ENCODE results near the gene TMX2. TPM values are rescaled to one million over a fixed set of nuclear protein-coding genes. Genes with fewer than 3 reads are reported as not detected.

The TMX2 gene
- total RNA-seq, 5 donors from 2014 or later (not counting 1 experiment from before 2014, with no cell fraction given): 34.5 to 55.9 (median 51.2) TPM

DNA sequence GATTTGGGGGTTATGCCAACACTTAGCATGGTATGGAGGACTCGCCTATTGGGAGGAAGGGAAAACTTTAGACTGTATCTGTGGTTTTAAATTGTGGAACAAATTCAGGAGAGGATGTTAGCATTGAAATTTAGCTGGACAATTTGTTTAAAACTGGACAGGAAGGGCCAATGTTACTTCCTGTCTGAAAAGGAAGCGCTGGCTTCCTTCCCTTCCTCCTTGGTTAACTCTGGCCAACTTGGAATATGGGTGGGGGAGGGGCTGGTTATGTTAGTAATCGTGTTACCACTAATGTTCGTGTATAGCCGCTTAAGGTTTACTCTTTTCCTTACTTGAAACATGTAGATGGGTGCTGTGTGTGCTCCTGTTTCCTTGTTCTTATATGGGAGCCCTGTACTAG, 63.1 kb downstream of the TMX2 start:
- peaks cover 5% of the 10 kb centered on the region for H3K36me3 Mint-ChIP-seq
- H3K36me3 ChIP-seq (ENCODE audit: control insufficient read depth in 2 of 2, extremely low read depth in 1 of 2, insufficient read depth in 1 of 2, low read length in 1 of 2): no peaks in the 10 kb centered on the region
- ChIA-PET POLR2A (interaction anchor here in 1 of 2 donors (0.6 to 0.7 kb wide), 2 partner anchors 131 to 1804 kb away, joined by 3 to 6 read pairs; no protein-coding TSS in a partner anchor), CTCF (interaction anchor here in 1 of 2 donors (0.9 to 1.2 kb wide), 3 partner anchors 9 to 25 kb away, joined by 3 to 5 read pairs (median 4); no protein-coding TSS in a partner anchor)
- H3K27ac Mint-ChIP-seq: no peak overlapping the region
- WGBS (ENCODE audit: insufficient coverage): 90% methylated on average over 1 of the region's 5 CpGs
- H3K4me1 ChIP-seq (ENCODE audit: control insufficient read depth in 1 of 2, extremely low read depth in 1 of 2, insufficient read depth in 2 of 2, low read length in 2 of 2): peaks cover 3 to 13% of the 10 kb centered on the region in 2 experiments
- no peaks in the 10 kb centered on the region for H3K27me3 Mint-ChIP-seq
- ATAC-seq (replicated peaks in 1 of 4) (no peak), DNase-seq (no peak)
- peaks cover 10 to 29% (median 13%) of the 10 kb centered on the region in 3 donors for H3K4me1 Mint-ChIP-seq
- no peaks in the 10 kb centered on the region for H3K9me3 ChIP-seq
- H3K4me3 Mint-ChIP-seq: no peak overlapping the region
- H3K4me3 ChIP-seq (ENCODE audit: control insufficient read depth in 1 of 2, extremely low read depth in 1 of 2, low read length in 1 of 2): no peak overlapping the region
- H3K9me3 Mint-ChIP-seq: no peaks in the 10 kb centered on the region
- H3K27ac ChIP-seq (ENCODE audit: low read length): no peak overlapping the region
- no peaks in the 10 kb centered on the region for H3K27me3 ChIP-seq (replicated peaks in 1 of 2; ENCODE audit: control insufficient read depth in 2 of 2, extremely low read depth in 1 of 2, insufficient read depth in 2 of 2, low read length in 1 of 2)

DNA sequence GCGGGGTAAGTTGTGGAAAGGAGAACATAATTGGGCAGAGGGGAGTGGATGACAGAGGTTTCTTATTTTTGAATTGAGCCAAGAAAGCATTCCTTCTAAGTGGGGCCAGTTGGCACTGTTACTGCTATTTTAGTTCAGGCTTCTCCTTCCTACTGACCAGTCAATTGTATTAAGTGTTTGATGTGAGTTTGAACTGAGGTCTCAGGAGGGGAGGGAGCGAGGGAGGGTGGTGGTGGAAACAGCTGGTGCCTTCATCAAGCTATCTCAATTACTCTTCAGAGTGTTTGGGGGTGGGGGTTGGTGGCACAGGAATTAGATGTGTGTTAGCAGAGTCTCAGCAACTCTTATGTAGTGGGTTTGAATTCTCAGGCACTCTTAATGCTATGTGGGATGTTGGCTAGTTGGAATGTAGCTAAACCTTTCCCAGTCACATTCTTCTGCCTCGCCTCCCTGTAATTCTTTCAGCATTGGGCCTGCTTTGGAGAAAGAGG, 63.7 kb downstream of the TMX2 start:
- Mint-ChIP-seq H3K36me3 (peaks cover 5% of the 10 kb centered on the region), H3K4me1 (peaks cover 10 to 32% (median 13%) of the 10 kb centered on the region in 3 donors), H3K9me3 (no peaks in the 10 kb centered on the region), H3K27ac (no peak overlapping the region), H3K27me3 (no peaks in the 10 kb centered on the region), H3K4me3 (no peak overlapping the region)
- Histone ChIP-seq H3K4me3 (ENCODE audit: control insufficient read depth in 1 of 2, extremely low read depth in 1 of 2, low read length in 1 of 2) (no peak overlapping the region), H3K27me3 (replicated peaks in 1 of 2; ENCODE audit: control insufficient read depth in 2 of 2, extremely low read depth in 1 of 2, insufficient read depth in 2 of 2, low read length in 1 of 2) (no peaks in the 10 kb centered on the region), H3K36me3 (ENCODE audit: control insufficient read depth in 2 of 2, extremely low read depth in 1 of 2, insufficient read depth in 1 of 2, low read length in 1 of 2) (no peaks in the 10 kb centered on the region), H3K9me3 (no peaks in the 10 kb centered on the region), H3K27ac (ENCODE audit: low read length) (no peak overlapping the region), H3K4me1 (ENCODE audit: control insufficient read depth in 1 of 2, extremely low read depth in 1 of 2, insufficient read depth in 2 of 2, low read length in 2 of 2) (peaks cover 3 to 10% of the 10 kb centered on the region in 2 experiments)
- CTCF ChIA-PET: interaction anchor here (0.5 to 1.2 kb wide), 2 partner anchors 25 to 55 kb away, joined by 3 read pairs; no protein-coding TSS in a partner anchor
- 50% methylated on average over 1 of the region's 3 CpGs for WGBS (ENCODE audit: insufficient coverage)
- POLR2A ChIA-PET: interaction anchor here in 1 of 2 donors (0.6 kb wide), 1 partner anchor 132 kb away, joined by 3 read pairs; no protein-coding TSS in a partner anchor
- DNase-seq (no peak), ATAC-seq (replicated peaks in 1 of 4) (no peak)

GRCh38 chr11:57776577-57777210, 64.3 kb downstream of the TMX2 start:
- H3K4me3 Mint-ChIP-seq: no peak overlapping the region

GRCh38 chr11:57777969-57778317, 65.5 kb downstream of the TMX2 start:
- ATAC-seq (replicated peaks in 1 of 4) (no peak), DNase-seq (no peak)
- H3K27ac Mint-ChIP-seq: no peak overlapping the region
- H3K27me3 Mint-ChIP-seq: no peaks in the 10 kb centered on the region
- peaks cover 17 to 42% (median 20%) of the 10 kb centered on the region in 3 donors for H3K4me1 Mint-ChIP-seq
- Histone ChIP-seq H3K4me3 (ENCODE audit: control insufficient read depth in 1 of 2, extremely low read depth in 1 of 2, low read length in 1 of 2) (no peak overlapping the region), H3K27me3 (replicated peaks in 1 of 2; ENCODE audit: control insufficient read depth in 2 of 2, extremely low read depth in 1 of 2, insufficient read depth in 2 of 2, low read length in 1 of 2) (no peaks in the 10 kb centered on the region), H3K4me1 (ENCODE audit: control insufficient read depth in 1 of 2, extremely low read depth in 1 of 2, insufficient read depth in 2 of 2, low read length in 2 of 2) (peaks cover 6 to 16% of the 10 kb centered on the region in 2 experiments), H3K36me3 (ENCODE audit: control insufficient read depth in 2 of 2, extremely low read depth in 1 of 2, insufficient read depth in 1 of 2, low read length in 1 of 2) (no peaks in the 10 kb centered on the region), H3K27ac (ENCODE audit: low read length) (no peak overlapping the region), H3K9me3 (no peaks in the 10 kb centered on the region)
- WGBS (ENCODE audit: insufficient coverage): 94% methylated on average over 2 of the region's 3 CpGs
- H3K4me3 Mint-ChIP-seq: no peak overlapping the region
- ChIA-PET POLR2A (no interaction called here), CTCF (no interaction called here)
- H3K9me3 Mint-ChIP-seq: no peaks in the 10 kb centered on the region
- H3K36me3 Mint-ChIP-seq: peaks cover 9% of the 10 kb centered on the region

More at GRCh38 chr11:57776577-57777210, 64.3 kb downstream of the TMX2 start:
- H3K36me3 Mint-ChIP-seq: peaks cover 9% of the 10 kb centered on the region
- ATAC-seq (replicated peaks in 1 of 4): no peak
- Histone ChIP-seq H3K4me1 (ENCODE audit: control insufficient read depth in 1 of 2, extremely low read depth in 1 of 2, insufficient read depth in 2 of 2, low read length in 2 of 2) (peaks cover 5 to 14% of the 10 kb centered on the region in 2 experiments), H3K9me3 (no peaks in the 10 kb centered on the region), H3K27me3 (replicated peaks in 1 of 2; ENCODE audit: control insufficient read depth in 2 of 2, extremely low read depth in 1 of 2, insufficient read depth in 2 of 2, low read length in 1 of 2) (no peaks in the 10 kb centered on the region), H3K27ac (ENCODE audit: low read length) (no peak overlapping the region), H3K4me3 (ENCODE audit: control insufficient read depth in 1 of 2, extremely low read depth in 1 of 2, low read length in 1 of 2) (no peak overlapping the region), H3K36me3 (ENCODE audit: control insufficient read depth in 2 of 2, extremely low read depth in 1 of 2, insufficient read depth in 1 of 2, low read length in 1 of 2) (no peaks in the 10 kb centered on the region)
- DNase-seq: no peak
- no peaks in the 10 kb centered on the region for H3K9me3 Mint-ChIP-seq
- ChIA-PET CTCF (interaction anchor here in 1 of 2 donors (1.2 kb wide), 1 partner anchor 24 kb away, joined by 3 read pairs; no protein-coding TSS in a partner anchor), POLR2A (no interaction called here)
- H3K27me3 Mint-ChIP-seq: no peaks in the 10 kb centered on the region
- WGBS (ENCODE audit: insufficient coverage): no CpG with 5 or more reads among the region's 2 CpGs
- H3K4me1 Mint-ChIP-seq: peaks cover 15 to 38% (median 18%) of the 10 kb centered on the region in 3 donors
- H3K27ac Mint-ChIP-seq: no peak overlapping the region

DNA sequence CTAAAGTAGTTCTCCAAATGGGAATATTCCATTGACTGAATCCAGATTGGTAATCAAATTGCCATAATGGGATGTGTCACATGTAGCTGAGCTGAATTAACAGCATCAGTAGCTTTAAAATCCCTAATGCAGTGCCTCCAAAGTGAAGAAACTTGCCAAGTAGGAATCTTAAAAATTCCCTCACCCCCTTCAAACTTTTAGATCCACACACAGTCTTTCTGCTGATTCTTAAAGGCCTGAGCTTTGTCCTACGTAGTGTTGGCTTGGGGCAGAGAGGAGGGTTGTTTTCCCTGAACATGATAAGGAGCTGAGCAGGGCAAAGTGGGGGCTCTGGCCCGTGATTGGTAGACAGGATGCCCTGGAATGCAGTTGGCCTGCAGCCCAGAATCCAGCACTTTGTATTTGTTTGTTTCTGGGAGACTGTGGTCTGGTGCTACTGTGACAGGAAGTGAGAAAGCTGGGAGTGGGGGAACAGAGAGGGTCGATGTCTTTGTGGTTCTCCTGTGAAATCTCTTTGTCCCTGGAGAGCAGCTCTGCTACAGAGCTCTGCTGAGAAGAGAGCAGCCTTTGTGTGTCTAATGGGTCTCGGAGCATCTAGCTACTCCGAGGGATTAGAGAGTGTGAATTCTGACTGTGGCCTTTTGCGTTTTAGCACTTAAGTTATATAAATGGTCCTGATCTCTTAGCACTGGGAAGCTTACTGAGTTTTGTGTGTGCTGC, 66.1 kb downstream of the TMX2 start:
- H3K27me3 ChIP-seq (replicated peaks in 1 of 2; ENCODE audit: control insufficient read depth in 2 of 2, extremely low read depth in 1 of 2, insufficient read depth in 2 of 2, low read length in 1 of 2): no peaks in the 10 kb centered on the region
- H3K9me3 ChIP-seq: no peaks in the 10 kb centered on the region
- Mint-ChIP-seq H3K4me3 (no peak overlapping the region), H3K36me3 (peaks cover 9% of the 10 kb centered on the region), H3K4me1 (peaks cover 17 to 42% (median 20%) of the 10 kb centered on the region in 3 donors), H3K27ac (no peak overlapping the region), H3K27me3 (no peaks in the 10 kb centered on the region), H3K9me3 (no peaks in the 10 kb centered on the region)
- ChIA-PET CTCF (interaction anchor here in 1 of 2 donors (0.6 to 1.2 kb wide), 2 partner anchors 22 to 431 kb away, joined by 3 to 4 read pairs; no protein-coding TSS in a partner anchor), POLR2A (no interaction called here)
- ATAC-seq (replicated peaks in 1 of 4): no peak
- no peak overlapping the region for H3K4me3 ChIP-seq (ENCODE audit: control insufficient read depth in 1 of 2, extremely low read depth in 1 of 2, low read length in 1 of 2)
- H3K4me1 ChIP-seq (ENCODE audit: control insufficient read depth in 1 of 2, extremely low read depth in 1 of 2, insufficient read depth in 2 of 2, low read length in 2 of 2): peaks cover 6 to 16% of the 10 kb centered on the region in 2 experiments
- no peak overlapping the region for H3K27ac ChIP-seq (ENCODE audit: low read length)
- H3K36me3 ChIP-seq (ENCODE audit: control insufficient read depth in 2 of 2, extremely low read depth in 1 of 2, insufficient read depth in 1 of 2, low read length in 1 of 2): no peaks in the 10 kb centered on the region
- DNase-seq: no peak
- 57% methylated on average over 5 of the region's 6 CpGs for WGBS (ENCODE audit: insufficient coverage)

GRCh38 chr11:57779276-57779675, 66.9 kb downstream of the TMX2 start:
- ATAC-seq (replicated peaks in 1 of 4) (no peak), DNase-seq (no peak)
- H3K27me3 ChIP-seq (replicated peaks in 1 of 2; ENCODE audit: control insufficient read depth in 2 of 2, extremely low read depth in 1 of 2, insufficient read depth in 2 of 2, low read length in 1 of 2): no peaks in the 10 kb centered on the region
- Mint-ChIP-seq H3K4me3 (no peak overlapping the region), H3K4me1 (peaks cover 17 to 42% (median 20%) of the 10 kb centered on the region in 3 donors), H3K27ac (no peak overlapping the region), H3K9me3 (no peaks in the 10 kb centered on the region), H3K36me3 (peaks cover 9% of the 10 kb centered on the region), H3K27me3 (no peaks in the 10 kb centered on the region)
- no peaks in the 10 kb centered on the region for H3K36me3 ChIP-seq (ENCODE audit: control insufficient read depth in 2 of 2, extremely low read depth in 1 of 2, insufficient read depth in 1 of 2, low read length in 1 of 2)
- WGBS (ENCODE audit: insufficient coverage): no CpG with 5 or more reads among the region's 1 CpG
- ChIA-PET POLR2A (no interaction called here), CTCF (interaction anchor here (0.6 to 1.2 kb wide), 4 partner anchors 21 to 1379 kb away, joined by 4 to 7 read pairs (median 5); no protein-coding TSS in a partner anchor)
- peaks cover 6 to 16% of the 10 kb centered on the region in 2 experiments for H3K4me1 ChIP-seq (ENCODE audit: control insufficient read depth in 1 of 2, extremely low read depth in 1 of 2, insufficient read depth in 2 of 2, low read length in 2 of 2)
- no peak overlapping the region for H3K4me3 ChIP-seq (ENCODE audit: control insufficient read depth in 1 of 2, extremely low read depth in 1 of 2, low read length in 1 of 2)
- no peak overlapping the region for H3K27ac ChIP-seq (ENCODE audit: low read length)
- H3K9me3 ChIP-seq: no peaks in the 10 kb centered on the region
